ENCODE measurements around the gene WDFY4.

- TF ChIP-seq POLR2A (IDR thresholded peaks at IDR 0.05) = no peak
- TF ChIP-seq, protein P1, sequence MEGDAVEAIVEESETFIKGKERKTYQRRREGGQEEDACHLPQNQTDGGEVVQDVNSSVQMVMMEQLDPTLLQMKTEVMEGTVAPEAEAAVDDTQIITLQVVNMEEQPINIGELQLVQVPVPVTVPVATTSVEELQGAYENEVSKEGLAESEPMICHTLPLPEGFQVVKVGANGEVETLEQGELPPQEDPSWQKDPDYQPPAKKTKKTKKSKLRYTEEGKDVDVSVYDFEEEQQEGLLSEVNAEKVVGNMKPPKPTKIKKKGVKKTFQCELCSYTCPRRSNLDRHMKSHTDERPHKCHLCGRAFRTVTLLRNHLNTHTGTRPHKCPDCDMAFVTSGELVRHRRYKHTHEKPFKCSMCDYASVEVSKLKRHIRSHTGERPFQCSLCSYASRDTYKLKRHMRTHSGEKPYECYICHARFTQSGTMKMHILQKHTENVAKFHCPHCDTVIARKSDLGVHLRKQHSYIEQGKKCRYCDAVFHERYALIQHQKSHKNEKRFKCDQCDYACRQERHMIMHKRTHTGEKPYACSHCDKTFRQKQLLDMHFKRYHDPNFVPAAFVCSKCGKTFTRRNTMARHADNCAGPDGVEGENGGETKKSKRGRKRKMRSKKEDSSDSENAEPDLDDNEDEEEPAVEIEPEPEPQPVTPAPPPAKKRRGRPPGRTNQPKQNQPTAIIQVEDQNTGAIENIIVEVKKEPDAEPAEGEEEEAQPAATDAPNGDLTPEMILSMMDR (IDR thresholded peaks at IDR 0.05) = no peak
Measured at GRCh38 chr10:48982584-48982983, 297.9 kb downstream of the WDFY4 start.
